Activated CD4-positive, alpha-beta T cell treated with anti-CD3 and anti-CD28 coated beads, Interleukin-2, amount 50 U/mL, for 48 hours (primary cell): Measurements from ENCODE around the gene FBXL16.

ENCODE experiments used
- DNase-seq, 2 experiments: peaks; one replicate each; pipeline ENCODE4 v3.0.0-alpha.2; 2020

The FBXL16 gene

GRCh38 chr16:722835-723633, 17.4 kb upstream of the FBXL16 start:
- DNase-seq: no peak

DNA sequence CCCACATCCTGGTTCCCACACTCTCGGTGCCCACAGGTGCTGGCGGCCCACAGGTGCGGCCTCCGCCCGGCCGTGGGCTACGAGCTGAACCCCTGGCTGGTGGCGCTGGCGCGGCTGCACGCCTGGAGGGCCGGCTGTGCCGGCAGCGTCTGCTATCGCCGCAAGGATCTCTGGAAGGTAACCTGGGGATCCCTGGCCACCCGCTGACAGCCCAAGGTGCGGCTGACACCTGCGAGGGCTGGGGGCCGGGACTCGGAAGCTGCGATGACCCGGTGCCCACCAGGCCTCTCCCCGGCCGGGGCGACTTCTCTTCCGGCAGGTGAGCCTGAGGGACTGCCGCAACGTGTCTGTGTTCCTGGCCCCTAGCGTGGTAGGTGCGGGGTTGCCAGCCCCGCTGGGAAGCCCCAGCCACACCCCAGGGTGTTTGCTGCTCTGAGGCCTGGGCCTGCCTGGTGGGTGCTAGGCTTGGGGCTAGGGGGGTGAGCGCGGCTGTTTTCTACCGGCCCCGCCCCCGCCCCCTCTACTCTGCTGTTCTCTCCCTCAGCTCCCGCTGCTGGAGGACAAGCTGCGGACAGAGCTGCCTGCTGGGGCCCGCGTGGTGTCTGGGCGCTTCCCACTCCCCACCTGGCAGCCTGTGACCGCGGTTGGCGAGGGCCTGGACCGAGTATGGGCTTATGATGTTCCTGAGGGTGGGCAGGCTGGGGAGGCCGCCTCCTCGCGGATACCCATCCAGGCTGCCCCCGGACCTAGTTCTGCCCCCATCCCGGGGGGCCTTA, 16.4 kb upstream of the FBXL16 start:
- DNase-seq: no peak

- DNase-seq: peak; percentile 80 to 84
Measured at GRCh38 chr16:720990-721764, 15.6 kb upstream of the FBXL16 start, which contains the start of gene ANTKMT. TSS of gene ANTKMT (plus strand) at chr16:721146. CDS start at chr16:721275, 129 bp downstream.

- DNase-seq: peak; percentile 66 to 74
Measured at GRCh38 chr16:720447-720989, 14.9 kb upstream of the FBXL16 start.

DNA sequence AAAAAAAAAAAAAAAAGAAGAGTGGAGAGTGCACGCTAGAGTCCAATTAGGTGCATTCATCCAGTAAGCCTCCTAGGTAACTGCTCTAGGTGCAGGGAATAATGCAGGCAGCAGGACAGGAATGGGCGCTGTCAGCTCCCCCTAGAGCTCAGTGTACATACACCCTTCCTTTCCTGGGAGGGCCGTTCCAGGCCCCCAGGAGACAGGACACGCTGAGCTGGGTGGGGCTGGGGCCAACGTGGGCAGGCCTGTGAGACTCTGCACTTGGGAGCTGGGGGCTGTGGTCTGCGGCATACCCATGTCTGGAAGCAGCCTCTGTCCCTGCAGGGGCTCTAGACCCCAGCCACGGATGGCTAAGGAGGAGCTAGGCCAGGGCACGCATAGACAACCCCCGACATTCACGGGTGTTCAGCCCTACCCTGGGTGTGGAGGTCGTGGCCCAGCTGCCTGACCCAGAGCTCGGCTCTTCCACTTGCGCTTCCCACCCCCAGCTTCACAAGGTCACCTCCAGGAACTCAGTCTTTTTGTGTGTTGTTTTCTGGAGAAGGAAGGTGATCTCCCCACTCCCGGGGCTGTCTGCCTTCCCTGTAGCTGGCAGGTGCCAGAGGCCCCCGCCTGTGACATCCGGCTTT, 14.3 kb upstream of the FBXL16 start:
- no peak for DNase-seq

GRCh38 chr16:718922-719321, 13.3 kb upstream of the FBXL16 start:
- no peak for DNase-seq

DNA sequence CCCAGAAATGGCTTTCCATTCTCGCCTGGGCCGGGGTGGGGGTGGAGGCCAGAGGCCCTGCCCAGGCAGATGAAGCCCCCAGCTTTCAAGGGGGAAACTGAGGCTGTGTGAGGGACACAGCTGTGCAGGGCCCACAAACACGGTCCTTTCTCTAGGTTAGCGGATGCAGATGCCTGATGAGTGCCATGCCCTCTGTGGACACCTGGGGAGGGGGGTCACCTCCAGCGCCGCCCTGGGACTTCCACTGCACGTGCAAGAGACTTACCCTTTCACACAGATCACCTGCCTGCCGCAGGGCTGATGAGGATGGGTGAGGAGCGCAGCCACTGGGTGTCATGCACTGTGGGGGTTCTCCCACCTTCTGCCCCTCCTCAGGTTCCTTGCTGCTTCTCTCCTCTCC, 12.8 kb upstream of the FBXL16 start:
- DNase-seq: no peak

GRCh38 chr16:717450-718245, 12.0 kb upstream of the FBXL16 start:
- DNase-seq: no peak

DNA sequence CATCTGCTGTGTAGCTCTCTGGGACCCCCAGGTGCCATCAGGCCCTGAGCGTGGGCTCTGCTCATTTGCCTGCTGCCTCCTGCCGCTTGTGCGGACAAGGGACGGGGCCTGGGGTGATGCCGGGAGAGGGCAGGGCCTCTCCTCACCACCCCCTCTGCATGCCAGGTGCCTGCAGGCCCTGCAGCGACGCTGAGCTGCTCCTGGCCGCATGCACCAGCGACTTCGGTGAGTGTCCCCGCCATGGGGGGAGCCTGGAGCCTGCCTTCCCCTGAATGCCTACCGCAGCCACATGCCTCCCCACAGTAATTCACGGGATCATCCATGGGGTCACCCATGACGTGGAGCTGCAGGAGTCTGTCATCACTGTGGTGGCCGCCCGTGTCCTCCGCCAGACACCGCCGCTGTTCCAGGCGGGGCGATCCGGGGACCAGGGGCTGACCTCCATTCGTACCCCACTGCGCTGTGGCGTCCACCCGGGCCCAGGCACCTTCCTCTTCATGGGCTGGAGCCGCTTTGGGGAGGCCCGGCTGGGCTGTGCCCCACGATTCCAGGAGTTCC, 11.2 kb upstream of the FBXL16 start:
- DNase-seq: no peak

DNA sequence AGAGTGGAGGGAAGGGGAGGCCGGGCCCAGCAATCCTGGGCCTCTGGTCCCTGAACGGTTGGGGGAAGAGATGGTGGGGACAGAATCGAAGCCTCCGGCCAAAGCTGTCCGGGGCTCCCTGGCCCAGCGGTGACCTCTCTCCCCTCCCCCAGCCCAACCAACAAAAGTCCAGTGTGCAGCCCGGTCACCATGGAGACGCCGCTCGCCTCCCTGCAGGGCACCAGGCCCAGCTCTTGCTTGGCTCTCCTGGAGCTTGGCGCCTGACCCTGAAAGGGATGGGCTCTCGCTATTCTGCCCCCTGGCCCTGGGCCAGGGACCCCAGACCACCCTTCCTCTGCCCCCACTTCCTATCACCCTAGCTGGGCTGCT, 10.6 kb upstream of the FBXL16 start:
- no peak for DNase-seq

DNA sequence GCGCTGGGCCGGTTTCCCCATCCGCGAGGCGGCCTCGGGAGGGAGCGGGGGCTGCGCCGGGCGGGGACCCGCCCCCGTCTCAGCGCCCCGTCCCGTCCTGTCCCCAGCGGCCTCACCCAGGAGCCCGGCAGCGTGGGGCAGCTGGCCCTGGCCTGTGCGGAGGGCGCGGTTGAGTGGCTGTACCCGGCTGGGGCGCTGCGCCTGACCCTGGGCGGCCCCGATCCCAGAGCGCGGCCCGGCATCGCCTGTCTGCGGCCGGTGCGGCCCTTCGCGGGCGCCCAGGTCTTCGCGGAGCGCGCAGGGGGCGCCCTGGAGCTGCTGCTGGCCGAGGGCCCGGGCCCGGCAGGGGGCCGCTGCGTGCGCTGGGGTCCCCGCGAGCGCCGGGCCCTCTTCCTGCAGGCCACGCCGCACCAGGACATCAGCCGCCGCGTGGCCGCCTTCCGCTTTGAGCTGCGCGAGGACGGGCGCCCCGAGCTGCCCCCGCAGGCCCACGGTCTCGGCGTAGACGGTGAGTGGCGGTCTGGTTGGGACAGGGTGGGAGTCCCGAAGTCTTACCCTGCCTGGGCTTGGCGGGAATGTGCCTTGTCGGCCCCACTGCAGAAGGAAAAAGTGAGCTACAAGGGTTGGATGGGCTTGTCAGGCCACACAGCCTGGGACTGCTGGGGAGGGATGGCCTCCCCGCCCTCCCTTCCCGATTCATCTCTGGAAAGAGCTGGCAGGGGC, 10.0 kb upstream of the FBXL16 start:
- DNase-seq: peak in 1 of 2 experiments; percentile 23

DNA sequence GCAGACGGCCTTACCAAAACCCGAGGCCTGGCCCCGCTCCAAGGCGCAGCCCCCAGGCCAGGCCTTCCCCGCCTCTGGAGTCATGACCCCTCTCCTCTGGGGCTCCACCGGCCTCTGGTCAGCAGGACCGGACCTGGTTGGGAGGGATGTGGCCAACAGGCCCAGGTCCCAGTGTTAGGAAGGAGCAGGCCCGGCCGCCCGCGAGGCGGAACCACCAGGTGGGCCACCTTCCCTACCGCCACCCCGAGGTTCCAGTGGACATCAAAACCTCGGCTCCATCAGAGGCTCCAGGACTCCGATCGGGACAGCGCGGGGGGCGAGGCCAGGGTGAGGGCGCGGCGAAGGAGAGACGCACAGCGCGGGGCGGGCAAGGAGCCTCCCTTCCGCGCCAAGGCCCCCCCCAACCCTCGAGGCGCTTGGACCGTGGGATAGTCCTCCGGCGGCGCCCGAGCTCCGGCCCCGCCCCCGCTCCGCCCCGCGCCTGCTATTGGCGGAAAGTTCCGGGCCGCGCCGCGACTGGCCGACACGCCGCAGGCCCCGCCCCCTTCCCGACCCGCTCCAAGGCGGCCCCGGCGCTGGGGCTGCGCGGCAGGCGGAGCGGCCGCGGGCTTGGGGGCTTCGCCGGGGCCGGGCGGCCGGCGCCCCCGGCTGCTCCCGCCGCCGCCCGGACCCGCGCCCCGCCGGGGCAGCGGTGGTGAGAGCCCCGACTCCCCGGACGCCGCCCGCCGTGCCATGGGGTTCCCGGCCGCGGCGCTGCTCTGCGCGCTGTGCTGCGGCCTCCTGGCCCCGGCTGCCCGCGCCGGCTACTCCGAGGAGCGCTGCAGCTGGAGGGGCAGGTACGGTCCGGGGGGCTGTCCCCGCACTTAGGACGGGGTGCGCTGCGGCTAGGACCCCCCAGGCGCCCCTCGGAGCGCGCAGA, 9.2 kb upstream of the FBXL16 start, which contains the start of gene METRN:
Gene METRN (plus strand): TSS at position 561 of the 919 bp plus-strand sequence. CDS start 172 bp downstream, at position 733.
- DNase-seq: peak; percentile 94

GRCh38 chr16:714079-714478, 8.5 kb upstream of the FBXL16 start:
- no peak for DNase-seq

DNA sequence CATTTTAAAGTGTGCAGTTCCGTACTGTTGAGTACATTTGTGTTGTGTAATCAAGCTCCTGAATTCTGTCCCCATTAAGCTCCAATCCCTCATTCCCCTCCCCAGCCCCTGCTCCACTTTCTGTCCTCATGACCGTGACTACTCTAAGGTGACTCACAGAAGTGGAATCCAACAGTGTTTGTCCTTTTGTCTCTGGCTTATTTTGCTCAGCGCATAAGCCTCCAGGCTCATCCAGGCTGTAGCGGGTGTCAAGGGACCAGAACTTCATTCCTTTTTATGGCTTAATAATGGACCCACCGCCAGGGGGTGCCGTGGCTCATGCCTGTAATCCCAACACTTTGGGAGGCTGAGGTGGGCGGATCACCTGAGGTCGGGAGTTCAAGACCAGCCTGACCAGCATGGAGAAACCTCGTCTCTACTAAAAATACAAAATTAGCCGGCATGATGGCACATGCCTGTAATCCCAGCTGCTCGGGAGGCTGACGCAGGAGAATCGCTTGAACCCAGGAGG, 7.2 kb upstream of the FBXL16 start:
- DNase-seq: peak; percentile 77 to 81

- DNase-seq: peak; percentile 84 to 86
Measured at GRCh38 chr16:711548-712320, 6.1 kb upstream of the FBXL16 start.

- DNase-seq: no peak
Measured at GRCh38 chr16:711084-711483, 5.5 kb upstream of the FBXL16 start.

- no peak for DNase-seq
Measured at GRCh38 chr16:710500-711075, 5.0 kb upstream of the FBXL16 start.
